Fibroblast of the conjunctiva (primary cell): ENCODE measurements around the gene TAGAP.
"Not testable (repeated sequence)": the region's sequence is repeated elsewhere in the genome, so short reads cannot be mapped to it uniquely, and the experiment has no call there.

Experiments used
- DNase-seq: peaks from one replicate; pipeline ENCODE4 v3.0.0-alpha.2; 2010; ENCODE audit warnings: low read depth

Gene TAGAP

DNA sequence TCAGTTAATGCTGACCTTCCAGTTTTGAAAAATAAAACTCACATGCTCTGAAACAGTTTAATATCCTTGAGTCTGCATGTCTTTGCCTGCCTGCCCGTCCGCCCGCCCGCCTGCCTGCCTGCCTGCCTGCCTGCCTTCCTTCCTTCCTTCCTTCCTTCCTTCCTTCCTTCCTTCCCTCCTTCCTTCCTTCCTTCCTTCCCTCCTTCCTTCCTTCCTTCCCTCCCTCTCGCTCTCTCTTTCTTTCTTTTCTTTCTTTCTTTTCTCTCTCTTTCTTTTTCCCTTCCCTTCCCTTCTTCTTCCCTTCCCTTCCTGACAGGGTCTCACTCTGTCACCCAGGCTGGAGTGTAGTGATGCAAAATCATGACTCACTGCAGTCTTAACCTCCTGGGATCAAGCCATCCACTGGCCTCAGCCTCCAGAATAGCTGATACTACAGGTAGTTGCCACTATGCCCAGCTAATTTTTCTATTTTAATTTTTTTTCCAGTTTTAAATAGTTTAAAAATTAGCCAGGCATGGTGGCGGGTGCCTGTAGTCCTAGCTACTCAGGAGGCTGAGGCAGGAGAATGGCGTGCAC lies 34.7 kb downstream of the TAGAP start:
- DNase-seq, result not testable (repeated sequence)

- DNase-seq, result peak; percentile 12
Measured at GRCh38 chr6:159008656-159009288, 36.0 kb downstream of the TAGAP start.

GRCh38 chr6:159007510-159007909 lies 37.3 kb downstream of the TAGAP start:
- no peak for DNase-seq

DNA sequence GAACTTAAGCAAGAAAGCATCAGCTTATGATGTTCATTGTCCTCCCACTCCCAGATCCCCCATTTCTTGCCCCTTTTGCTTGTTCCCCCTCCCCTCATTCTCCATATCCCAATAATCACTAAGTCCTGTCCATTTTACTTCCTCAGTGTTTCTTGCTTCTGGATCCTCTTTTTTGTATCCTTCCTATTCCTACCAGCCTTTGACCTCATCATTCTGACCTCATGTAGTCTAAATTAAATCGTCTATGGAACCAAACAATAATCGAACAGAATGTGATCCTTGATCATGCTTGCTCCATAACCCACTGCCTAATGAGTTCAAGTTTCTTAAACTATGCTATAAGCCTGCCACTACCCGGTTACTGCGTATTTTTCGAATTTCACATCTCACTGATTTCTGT lies 39.4 kb downstream of the TAGAP start:
- DNase-seq, result no peak

DNA sequence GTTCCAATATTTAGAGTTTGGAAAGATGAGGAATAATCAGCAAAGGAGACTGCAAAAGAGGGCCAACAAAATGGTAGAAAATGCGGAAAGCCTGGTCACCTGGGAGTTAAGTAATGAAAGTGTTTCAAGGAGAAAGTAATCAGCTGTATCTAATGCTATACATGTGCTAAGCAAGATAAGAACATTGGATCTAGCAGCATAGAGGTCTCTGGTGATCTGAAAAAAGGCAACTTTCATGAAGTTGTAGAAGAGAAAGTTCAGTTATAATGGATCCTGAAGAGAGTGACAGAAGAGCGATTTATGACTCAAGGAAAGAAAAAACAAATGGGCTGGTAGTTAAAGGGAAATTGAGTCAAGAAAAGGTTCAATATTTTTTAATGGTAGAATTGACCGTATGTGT lies 40.2 kb downstream of the TAGAP start:
- DNase-seq, result no peak

DNA sequence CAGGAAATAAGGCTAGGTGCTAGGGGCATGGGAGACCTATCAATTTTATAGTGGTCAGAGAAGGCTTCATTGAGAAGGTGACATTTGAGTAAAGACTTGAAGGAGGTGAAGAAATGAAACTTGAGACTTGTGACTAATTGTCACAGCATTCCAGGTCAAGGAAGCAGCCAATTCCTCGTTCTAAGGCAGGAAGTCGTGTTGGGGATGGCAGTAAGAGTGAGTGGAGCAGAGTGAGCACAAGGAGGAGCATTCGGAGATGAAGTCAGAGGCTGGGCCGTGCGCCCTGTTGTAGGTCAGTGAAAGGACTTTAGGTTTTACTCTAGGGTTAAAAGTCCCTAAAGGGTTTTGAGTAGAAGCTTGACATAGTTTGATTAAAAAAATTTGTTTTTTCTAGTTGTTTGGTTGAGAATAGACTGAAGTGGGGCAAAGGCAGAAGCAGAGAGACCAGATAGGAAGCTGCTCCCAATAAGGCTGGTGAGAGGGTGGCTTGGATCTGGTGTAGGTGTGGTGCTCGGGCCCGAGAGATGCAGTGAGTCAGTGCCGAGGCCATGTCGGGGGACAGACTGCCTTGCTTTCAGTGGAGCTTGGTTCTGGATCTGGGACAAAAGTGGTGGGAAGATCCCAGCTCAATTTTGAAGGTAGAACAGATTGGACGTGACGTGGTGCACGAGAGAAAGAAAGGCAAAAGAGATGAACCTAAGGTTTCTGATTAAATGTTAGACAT lies 42.2 kb downstream of the TAGAP start:
- no peak for DNase-seq

DNA sequence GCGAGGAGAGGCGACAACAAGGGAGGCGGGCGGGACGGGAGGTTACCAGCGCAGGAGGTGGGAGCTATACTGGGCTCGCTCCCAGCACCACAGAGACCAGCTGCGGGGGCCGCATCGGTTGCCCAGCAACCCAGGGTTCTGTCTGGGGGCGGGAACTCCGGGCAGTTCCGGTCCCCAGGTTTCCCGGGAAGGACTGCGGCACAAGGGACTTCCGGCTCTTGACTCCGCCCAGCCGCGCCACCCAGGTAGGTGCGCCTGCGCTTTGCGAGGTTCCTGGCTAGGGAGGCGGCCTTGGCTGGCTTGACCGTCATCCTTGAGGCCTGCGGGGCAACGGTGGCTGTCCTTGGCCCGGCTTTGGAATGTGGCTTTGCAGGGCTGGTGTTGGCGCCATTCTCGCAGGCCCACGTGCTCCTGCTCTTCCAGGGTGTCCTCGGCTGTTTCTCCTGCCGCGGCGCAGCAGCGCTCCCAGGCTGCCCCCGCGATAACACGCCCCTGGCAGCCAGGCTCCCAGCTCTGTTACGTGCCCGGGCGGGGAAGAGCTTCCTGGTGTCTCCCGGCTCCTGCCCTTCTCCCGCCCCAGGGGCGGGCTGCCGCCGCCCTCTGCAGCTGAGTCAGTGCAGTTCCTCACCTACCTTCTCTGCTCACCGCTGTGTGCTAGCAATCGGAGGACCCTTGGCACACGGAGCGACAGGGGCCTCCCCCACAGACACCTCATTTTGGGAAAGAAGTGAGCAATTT lies 45.0 kb downstream of the TAGAP start, which contains the start of gene RSPH3:
Gene RSPH3 (minus strand): TSS at position 537 of the 738 bp plus-strand sequence. CDS start 652 bp downstream, outside the sequence.
- DNase-seq, result peak; percentile 86

GRCh38 chr6:158999154-158999665 lies 45.6 kb downstream of the TAGAP start:
- no peak for DNase-seq

GRCh38 chr6:158996856-158997255 lies 47.9 kb downstream of the TAGAP start:
- DNase-seq, result no peak

DNA sequence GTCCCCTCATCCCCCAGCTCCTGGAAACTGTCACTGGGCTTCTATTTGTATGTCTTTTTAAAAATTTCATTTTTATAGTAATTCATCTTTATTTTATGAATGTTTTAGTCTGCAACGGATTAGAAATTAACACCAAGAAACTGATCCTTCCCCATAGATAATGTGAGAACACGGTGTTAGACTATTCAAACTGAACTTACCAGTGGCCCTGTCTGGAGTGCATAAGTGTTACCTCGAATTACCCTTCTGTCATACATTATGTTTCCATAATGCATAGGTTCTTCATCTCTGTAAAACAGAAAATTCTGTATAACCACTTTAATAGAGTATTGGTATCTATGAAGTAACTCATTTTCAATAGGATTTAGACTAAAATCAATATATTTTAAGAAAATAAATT lies 51.2 kb downstream of the TAGAP start:
- DNase-seq, result no peak

- no peak for DNase-seq
Measured at GRCh38 chr6:158991017-158991723, 53.6 kb downstream of the TAGAP start.

DNA sequence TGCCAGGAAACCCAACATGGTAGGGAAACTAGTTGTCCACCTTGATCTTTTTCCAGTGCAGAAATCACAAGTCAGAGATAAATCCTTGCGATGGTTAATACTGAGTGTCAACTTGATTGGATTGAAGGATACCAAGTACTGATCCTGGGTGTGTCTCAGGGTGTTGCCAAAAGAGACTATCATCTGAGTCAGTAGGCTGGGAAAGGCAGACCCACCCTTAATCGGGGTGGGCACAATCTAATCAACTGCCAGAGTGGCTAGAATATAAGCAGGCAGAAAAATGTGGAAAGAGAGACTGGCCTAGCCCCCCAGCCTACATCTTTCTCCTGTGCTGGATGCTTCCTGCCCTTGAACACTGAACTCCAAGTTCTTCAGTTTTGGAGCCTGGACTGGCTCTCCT lies 55.1 kb downstream of the TAGAP start:
- DNase-seq, result not testable (repeated sequence)

DNA sequence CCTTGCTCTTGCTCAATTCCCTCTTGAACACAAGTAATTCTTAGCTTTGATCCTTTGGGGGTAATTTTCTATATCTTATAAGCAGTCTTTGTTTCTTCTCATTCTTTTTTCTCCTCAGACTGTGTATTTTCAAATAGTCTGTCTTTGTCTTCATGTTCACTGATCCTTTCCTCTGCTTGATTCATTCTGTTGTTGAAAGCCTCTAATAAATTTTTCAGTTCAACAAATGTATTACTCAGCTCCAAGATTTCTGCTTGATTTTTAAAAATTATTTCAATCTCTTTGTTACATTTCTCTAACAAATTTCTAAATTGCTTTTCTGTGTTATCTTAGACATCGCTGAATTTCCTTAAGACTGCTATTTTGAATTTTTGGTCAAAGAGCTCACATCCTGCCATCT lies 56.3 kb downstream of the TAGAP start:
- no peak for DNase-seq

- no peak for DNase-seq
Measured at GRCh38 chr6:158987657-158988056, 57.1 kb downstream of the TAGAP start.
